Myocyte (in vitro differentiated cells): ENCODE measurements around the gene MED22. TPM values are rescaled to one million over a fixed set of nuclear protein-coding genes. Genes with fewer than 3 reads are reported as not detected.
A peak's percentile ranks its signal among the peaks of the same experiment; 100 is the strongest.

Experiments
- DNase-seq: peaks from one replicate; pipeline ENCODE4 v3.0.0-alpha.2; 2012; ENCODE audit warnings: low read depth
- total RNA-seq: library from RNA; depleted of rRNA; stranded (reverse); fragments of >200 nt; gene quantifications from 2 replicates; pipeline ENCODE4 v1.2.3, GENCODE V29; 2014

Gene MED22
- total RNA-seq, 1 donor from 2014 or later = 34.7 TPM

DNA sequence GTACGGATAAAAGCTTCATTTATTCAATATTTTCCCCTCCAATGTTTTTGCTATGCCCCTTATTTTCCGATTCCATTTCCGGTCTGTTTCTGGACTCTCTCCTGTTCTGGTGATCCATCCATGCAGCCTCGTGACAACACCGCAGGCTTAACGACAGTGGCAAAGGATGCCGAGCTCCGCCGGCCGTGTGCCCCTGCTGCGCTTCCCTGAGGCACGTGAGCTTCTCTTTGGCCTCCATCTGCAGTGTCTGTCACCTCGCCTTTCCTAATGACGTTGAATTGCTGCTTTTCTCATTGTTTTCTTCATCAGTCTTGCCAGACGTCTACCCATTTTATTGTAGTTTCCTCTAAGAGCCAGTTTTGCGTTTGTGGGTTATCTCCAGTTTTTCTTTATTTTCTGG is 40.6 kb downstream of the MED22 start:
- DNase-seq = no peak

DNA sequence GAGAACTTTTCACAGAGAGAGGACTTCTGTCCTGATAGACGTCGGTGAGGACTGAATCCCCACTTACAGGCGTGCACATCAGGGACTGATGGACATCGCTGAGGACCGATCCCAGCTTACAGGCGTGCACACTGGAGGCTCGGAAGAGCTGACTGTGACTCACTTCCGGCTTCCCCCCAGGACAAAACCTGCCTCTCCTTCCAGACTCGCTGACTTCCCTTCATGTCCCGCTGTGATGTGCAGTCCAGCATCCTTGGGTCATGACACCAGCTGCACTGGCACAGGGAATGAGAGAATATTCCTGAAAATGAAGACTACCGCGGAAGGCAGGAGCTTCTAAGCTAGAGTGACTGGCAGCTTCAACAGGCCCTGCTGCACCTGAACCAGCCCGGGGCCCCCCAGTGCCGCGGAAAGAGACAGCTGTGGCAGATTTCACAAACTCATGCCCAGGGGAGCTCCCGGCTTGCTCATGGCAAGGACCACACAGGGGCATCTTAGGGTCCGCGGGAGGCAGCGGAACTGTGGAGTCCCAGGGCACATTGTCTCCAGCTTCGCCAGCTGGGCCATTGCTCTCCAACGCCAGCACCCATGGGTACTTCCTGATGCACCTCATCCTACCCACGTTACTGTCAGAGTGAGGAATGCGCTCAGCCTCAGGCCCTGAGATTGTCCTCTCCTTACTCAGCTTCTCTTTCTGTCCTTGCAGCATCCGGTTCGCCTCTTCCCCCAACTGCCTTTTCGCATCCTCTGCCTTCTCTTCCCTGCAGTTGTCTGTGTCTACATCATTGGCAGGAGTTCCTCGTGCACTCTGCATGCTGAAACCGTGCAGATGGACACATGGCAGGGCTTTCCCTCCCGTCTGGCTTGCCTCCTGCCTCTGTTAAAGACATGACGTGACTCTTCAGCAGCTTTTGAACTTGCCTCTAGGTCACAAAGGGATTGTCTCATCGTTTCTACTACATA is 41.4 kb downstream of the MED22 start:
- peak; percentile 9 for DNase-seq

DNA sequence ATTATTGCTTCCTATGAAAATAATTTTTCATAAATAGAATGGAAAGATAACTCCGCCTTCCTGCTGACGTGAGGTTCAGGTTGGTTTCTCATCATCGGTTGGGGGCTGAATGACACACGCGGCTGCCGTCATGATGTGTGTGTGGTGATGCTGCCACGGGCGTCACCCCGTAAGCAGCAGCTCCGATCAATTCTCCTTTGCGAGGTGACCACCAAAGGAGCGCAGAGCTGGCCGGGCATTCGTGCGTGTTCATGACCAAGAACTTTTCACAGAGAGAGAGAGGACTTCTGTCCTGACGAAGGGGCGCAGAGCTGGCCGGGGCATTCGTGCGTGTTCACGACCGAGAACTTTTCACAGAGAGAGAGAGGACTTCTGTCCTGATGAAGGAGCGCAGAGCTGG is 42.2 kb downstream of the MED22 start:
- no peak for DNase-seq

DNA sequence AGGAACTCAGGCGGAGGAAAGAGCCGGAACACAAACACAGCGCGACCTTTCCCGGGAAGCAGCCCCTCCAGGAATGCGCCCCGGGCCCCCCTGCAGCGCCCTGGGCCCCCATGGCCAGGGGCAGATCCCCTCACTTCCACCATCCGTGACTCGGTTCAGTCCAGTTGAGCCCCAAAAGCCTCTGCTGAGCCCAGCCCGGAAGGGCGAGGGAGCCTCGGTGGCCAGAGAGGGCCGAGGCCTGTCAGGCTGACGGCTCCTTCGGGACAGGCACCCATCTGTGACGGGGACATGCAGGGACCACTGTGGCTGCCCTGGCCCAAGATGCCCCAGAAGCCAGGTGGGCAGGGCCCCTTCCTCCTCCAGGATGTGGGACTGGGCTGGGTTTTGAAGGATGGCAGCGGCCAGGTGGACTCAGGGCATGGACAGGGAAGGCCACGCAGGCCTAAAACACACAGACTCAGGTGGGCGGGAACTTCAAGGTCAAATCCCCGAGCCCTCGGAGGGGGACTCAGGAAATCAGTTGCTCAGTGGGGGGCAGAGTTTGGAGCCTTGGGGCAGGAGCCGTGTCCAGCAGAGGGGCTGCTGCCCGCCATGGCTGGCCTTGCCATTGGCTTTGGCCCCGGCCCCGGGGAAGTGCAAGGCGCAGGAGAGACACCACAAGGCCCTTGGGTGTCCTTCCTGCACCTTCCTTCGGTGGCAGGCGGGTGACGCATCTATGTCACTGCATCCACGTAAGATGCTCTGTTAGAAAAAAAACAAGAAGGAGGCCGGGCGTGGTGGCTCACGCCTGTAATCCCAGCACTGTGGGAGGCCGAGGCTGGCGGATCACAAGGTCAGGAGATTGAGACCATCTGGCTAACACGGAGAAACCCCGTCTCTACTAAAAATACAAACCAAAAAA is 43.2 kb downstream of the MED22 start:
- no peak for DNase-seq

DNA sequence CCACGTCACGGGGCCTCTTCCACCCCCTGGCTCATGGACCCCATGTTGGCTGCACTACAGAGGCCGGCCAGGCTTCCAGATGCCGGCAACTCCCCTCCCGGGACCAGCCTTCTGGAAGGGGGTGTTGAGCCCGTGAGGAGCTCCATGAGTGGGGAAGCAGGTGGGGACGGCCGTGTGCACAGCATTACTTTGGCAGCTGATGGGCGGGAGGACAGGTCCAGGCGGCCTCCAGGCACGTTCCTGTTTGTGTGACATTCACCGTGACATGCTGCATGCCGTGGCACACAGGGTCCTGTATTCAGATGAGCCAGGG is 43.8 kb downstream of the MED22 start:
- DNase-seq = no peak

DNA sequence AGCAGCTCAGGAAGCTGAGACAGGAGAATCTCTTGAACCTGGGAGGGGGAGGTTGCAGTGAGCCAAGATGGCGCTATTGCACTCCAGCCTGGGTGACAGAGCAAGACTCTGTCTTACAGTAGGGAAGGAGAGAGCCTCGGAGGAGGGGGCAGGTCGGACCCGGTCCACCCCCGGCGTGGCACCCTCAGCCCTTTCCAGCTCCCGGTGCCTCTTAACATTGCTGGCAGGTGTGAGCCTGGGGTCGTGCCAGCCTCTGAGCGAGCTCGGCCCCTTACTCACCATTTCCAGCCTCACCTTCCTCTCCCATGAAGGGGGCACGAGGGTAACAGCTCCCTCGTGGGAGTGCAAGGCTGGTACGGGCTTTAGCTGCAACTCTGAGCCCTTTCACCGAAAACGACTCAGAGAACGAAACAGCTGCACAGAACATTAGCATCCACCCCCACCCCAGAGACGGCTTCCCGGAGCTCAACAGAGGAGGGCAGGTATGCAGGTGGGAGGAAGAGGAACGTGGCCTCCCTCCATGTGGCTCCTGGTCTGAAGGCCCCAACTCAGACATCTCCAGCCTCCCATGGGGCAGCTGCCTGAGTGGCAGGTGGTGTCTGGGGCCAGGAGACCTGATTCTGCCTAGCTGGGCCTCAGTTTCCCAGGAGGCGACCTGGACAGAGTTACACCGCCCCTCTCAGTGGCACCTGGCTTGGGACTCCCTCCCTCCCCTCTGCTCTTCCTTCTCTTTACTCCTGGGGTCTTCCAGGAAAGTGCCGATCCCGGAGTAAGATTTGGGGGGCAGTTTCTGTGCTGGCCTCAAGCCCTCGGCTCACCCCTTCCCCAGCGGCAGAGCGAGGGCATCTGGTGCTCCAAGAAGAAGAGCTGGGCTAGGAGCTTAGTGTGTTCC is 44.4 kb downstream of the MED22 start:
- no peak for DNase-seq

DNA sequence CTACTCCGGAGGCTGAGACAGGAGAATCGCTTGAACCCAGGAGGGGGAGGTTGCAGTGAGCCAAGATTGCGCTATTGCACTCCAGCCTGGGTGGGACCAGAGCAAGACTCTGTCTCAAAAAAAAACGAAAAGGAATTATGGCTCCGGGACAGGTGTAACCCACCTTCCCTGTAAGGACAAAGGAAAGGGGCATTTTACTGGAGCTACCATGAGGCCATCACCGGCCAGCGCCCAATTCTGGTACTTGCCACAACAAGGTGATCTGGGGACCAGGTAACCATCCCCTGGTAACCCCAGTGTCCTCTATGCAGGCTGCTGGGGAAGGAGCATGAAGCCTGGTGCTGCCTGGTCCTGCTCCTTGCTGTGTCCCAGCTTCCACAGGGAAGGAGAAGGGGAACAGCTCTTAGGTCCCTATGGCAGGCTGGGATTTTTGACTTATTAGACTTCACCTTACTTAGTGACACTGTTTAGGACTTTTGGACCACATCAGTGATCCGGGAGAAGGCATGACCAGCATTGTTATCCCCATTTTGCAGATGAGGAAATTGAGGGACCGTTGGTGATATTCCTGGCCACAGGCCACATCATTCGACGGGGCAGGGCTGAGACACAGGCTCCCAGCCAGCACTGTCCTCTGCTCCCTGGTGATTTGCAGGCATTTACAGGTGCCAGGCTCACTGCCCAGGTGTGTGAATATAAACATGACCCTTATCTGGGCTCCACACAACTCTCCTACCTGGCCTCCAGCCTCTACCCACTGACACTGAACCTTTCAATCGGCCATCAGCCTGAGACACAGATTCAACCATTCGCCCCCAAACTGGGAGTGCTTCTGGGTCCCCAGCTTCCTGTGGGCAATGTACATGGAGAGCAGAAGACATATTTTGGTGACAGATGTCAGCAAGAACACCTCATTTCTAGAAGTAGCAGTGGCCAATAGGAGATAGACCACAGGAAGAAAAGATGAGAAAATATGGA is 46.4 kb downstream of the MED22 start:
- DNase-seq = no peak

DNA sequence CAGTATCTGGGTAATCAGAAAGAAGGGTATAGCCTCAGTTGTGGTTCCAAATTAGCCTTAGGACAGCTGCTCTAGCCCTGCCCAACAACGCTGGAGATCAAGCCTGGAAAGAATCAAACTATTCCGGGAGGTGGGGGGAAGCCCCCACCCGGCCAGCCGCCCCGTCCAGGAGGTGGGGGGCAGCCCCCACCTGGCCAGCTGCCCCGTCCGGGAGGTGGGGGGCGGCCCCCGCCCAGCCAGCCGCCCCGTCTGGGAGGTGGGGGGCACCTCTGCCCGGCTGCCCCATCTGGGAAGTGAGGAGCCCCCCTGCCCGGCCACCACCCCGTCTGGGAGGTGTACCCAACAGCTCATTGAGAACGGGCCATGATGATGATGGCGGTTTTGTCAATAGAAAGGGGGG is 47.9 kb downstream of the MED22 start:
- DNase-seq = peak; percentile 9

DNA sequence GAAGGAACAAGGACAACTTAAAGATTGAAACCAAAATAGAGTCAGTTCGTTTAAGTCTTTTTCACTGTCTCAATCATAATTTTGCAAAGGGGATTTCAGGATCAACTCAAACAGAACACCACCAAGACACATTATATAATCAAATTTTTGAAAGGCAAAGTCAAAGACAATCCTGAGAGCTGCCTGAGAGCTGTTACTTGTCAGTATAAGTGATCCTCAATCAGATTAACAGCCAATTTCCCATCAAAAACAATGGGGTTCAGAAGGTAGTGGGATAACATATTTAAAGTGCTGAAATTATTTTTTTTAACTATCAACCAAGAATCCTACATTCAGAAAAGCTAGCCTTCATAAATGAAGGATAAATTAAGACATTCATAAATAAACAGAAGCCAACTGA is 53.7 kb downstream of the MED22 start:
- no peak for DNase-seq

DNA sequence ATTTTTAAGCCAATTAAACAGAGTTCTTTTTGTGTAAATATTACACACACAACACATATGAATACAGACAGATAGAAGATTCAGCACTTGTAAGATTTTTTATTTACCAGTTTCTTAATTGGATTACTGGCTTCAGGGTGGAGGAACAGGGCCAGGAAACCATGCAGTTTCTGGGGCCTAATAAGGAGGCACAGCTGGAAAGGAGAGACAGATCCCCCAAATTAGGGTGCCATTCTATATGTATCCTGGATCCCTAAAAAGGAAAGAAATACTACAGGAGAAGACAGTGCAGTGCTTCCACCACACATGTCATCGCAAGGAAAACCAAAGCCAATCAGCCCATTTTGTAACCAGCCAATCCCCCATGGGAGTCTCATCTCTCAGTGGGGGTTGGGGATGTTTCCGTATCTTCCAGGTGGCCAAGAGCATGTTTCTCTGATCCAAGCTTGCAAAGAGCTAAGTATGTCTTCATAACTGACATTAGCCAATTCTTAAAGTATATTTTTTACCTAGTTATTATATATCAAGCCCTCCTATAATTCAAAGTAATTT is 57.1 kb downstream of the MED22 start:
- DNase-seq = peak; percentile 0

Other genes starting within 250 kb of the MED22 start
- 11.3 and 17.6 TPM in 2 replicates for gene RALGDS, start 226.9 kb downstream of the MED22 start, total RNA-seq
- gene GBGT1, start 184.2 kb downstream of the MED22 start, total RNA-seq = 1.4 and 5.9 TPM in 2 replicates
- not detected in 2 replicates for gene OBP2B, start 138.9 kb downstream of the MED22 start, total RNA-seq
- gene ABO, start 72.9 kb downstream of the MED22 start, total RNA-seq = not detected in 2 replicates
- gene SURF6, start 11.9 kb downstream of the MED22 start, total RNA-seq = 26.7 and 30.9 TPM in 2 replicates
- gene RPL7A, start 87 bp upstream of the MED22 start, total RNA-seq = 1,608 and 1,677 TPM in 2 replicates
- gene SURF1, start 8.4 kb upstream of the MED22 start, total RNA-seq = 27.8 and 30.7 TPM in 2 replicates
- gene SURF2, start 8.4 kb upstream of the MED22 start, total RNA-seq = 12.6 and 12.9 TPM in 2 replicates
- gene SURF4, start 27.9 kb upstream of the MED22 start, total RNA-seq = 252 and 296 TPM in 2 replicates
- gene STKLD1, start 28.2 kb upstream of the MED22 start, total RNA-seq = 0.21 and 2.2 TPM in 2 replicates
- gene REXO4, start 69.9 kb upstream of the MED22 start, total RNA-seq = 28.5 and 32.7 TPM in 2 replicates
- 1.2 and 2.5 TPM in 2 replicates for gene ADAMTS13, start 74.2 kb upstream of the MED22 start, total RNA-seq
- gene CACFD1, start 111.8 kb upstream of the MED22 start, total RNA-seq = 20.2 and 26.6 TPM in 2 replicates
- 16.0 and 16.9 TPM in 2 replicates for gene SLC2A6, start 131.0 kb upstream of the MED22 start, total RNA-seq
- 441 and 664 TPM in 2 replicates for gene MYMK, start 176.8 kb upstream of the MED22 start, total RNA-seq
- 4.7 and 8.1 TPM in 2 replicates for gene ADAMTSL2, start 186.6 kb upstream of the MED22 start, total RNA-seq